Left forelimb (tissue), 1 donor: ENCODE data around the gene SAXO2.
"Not testable (repeated sequence)": the region's sequence is repeated elsewhere in the genome, so short reads cannot be mapped to it uniquely, and the experiment has no call there.

ENCODE experiments used
- DNase-seq: peaks from one replicate; pipeline ENCODE4 v3.0.0-alpha.2; 2018; ENCODE audit warnings: low spot score

Gene SAXO2

GRCh38 chr15:82262422-82263026, at the start of gene SAXO2, which contains the start of gene EFL1:
SAXO2 (plus strand) TSS chr15:82262818; CDS start chr15:82262880, 62 bp downstream.
EFL1 (minus strand) TSS chr15:82262734; CDS start chr15:82261778, 956 bp downstream.
- peak; percentile 93 for DNase-seq

GRCh38 chr15:82216092-82216491, 46.5 kb upstream of the SAXO2 start:
- DNase-seq, result not testable (repeated sequence)

DNA sequence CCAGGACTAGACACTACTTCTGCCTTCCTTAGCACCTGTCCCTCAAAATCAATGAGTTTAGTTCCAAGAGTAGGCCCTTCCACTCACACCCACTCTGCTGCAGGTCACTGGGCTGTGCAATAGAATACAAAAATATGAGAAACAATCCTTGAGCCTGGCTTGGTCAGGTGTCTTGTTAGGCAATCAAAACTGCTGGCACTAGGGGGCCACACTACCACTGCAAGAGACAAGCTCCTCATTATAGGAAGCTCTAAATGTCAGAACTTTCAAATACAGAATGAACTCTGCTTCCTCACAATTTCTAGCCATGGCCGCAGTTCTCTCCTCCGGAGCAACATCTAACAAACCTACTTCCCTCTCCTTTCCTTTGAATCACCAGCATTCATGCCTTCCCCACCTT, 41.1 kb upstream of the SAXO2 start:
- not testable (repeated sequence) for DNase-seq

GRCh38 chr15:82228750-82229149, 33.9 kb upstream of the SAXO2 start:
- DNase-seq, result no peak

- no peak for DNase-seq
These were observed 31.4 kb upstream of the SAXO2 start for GRCh38 chr15:82231233-82231632.

DNA sequence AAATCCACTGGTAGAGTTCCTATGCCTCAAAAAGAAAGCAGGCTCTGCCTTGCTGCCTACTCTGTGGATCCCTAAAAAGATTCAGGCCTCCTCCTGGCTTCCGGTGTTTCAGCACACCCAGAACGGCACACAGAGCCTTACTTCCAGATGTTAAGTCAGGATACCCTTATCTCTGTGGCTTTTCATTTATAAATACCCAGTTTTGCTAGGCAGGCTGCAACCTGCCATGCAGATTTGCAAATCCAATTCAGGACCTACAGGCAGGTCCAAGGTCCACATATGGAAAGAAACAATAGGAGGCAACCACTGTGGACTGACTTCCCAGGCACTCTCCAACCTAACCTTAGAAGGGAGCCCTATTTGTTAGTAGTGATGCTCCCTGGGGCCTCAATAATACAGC, 30.8 kb upstream of the SAXO2 start:
- DNase-seq, result no peak

DNA sequence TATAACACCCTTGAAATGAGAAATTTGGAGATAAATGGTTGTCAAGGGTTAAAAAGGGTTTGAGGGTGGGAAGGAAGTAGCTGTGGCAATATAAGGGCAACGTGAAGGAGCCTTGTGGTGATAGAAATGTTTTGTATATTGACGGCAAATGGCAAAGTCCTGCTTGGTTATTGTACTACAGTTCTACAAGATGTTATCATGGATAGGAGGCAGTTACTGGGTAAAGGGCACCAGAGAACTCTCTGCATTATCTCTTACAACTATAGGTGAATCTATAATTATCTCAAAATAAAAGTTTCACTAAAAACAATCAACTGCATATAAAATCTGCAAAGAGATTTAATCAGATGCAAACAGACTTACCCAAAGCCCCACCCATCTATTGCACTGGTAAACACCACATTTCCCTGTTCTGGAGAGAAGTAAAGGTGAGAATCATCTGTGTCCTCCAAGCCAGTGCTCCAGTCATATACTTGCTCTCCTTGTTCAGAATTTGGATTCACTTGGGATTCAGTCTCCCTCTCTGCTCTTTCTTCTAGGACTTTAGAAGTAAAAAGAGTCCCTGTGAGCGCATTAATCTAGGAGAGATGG, 24.6 kb upstream of the SAXO2 start:
- DNase-seq, result not testable (repeated sequence)

- no peak for DNase-seq
These were observed 22.8 kb upstream of the SAXO2 start for GRCh38 chr15:82239685-82240391.

GRCh38 chr15:82241836-82242499, 20.6 kb upstream of the SAXO2 start:
- DNase-seq, result not testable (repeated sequence)

GRCh38 chr15:82243644-82244043, 19.0 kb upstream of the SAXO2 start:
- DNase-seq, result not testable (repeated sequence)

- not testable (repeated sequence) for DNase-seq
These were observed 16.7 kb upstream of the SAXO2 start for GRCh38 chr15:82245956-82246355.

- DNase-seq, result not testable (repeated sequence)
These were observed 14.4 kb upstream of the SAXO2 start for GRCh38 chr15:82248261-82248660.

GRCh38 chr15:82261566-82262421, 824 bp upstream of the SAXO2 start:
- not testable (repeated sequence) for DNase-seq

- no peak for DNase-seq
These were observed 732 bp downstream of the SAXO2 start for GRCh38 chr15:82263350-82263749.

DNA sequence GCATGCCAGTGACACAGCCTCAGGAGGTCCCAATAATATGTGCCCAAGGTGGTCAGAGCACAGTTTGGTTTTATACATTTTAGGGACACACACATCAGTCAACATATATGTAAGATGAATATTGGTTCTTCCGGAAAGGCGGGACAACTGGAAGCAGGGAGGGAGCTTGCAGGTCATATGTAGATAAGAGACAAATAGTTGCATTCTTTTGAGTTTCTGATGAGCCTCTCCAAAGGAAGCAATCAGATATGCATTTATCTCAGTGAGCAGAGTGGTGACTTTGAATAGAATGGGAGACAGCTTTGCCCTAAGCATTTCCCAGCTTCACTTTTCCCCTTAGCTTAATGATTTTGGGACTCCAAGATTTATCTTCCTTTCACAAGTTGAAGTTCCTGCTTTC, 4.5 kb downstream of the SAXO2 start:
- DNase-seq, result not testable (repeated sequence)

DNA sequence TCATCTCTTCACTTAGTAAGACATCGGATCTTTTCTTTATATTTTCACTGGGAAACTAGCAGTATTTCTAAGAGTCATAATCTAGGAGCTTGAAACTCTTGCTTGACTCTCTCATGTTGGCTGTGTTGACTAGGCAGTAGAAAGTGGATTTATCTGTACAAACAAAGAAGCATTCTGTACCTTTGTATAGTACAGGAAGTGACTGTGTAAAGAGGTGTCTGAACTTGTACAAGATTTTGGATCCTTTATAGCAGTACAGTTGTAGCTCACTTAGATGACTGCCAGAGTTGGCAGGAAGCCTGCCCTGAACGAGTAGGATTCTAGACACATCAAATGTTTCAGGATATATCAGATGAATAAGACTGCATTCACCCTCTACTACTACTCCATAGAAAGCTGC, 5.8 kb downstream of the SAXO2 start:
- DNase-seq, result not testable (repeated sequence)

DNA sequence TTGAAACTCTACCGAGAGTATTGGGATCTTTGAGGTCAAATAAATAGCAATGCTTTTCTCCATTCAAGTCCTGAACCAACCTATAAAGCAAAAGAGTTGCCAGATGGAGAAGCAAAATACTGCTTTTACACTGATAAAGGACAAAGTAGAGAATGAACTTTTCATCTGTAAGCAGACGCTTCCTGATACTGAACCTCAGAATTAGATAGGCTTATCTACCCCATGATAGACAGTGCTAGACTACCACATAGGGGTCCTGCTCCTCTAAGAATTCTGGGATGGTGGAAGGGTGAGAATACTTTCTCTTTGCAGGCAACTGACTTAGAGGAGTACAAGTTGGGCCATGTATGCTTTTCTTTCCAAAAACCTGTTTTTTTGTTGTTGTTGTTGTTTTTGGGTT, 9.5 kb downstream of the SAXO2 start:
- DNase-seq, result no peak

- no peak for DNase-seq
These were observed 12.8 kb downstream of the SAXO2 start for GRCh38 chr15:82275410-82275809.

DNA sequence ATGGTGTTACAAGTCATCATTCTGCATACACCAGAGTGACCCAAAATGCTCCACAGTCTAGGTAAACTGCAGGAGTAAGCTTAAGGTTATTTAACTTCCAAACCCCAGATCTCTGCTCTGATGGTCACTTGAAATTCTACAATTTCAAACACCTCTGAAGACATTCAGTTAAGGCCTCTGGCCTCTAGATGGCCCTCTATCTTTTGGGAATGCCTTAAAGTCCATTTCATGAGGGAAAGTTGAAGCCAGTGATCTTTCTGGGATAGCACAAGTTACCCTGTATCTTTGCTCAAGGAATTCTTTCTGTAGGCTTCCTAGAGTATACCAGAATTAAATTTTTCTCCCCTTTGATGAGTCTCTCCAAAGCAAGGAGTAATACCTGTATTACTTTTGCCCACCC, 18.7 kb downstream of the SAXO2 start:
- DNase-seq, result not testable (repeated sequence)

- not testable (repeated sequence) for DNase-seq
These were observed 19.8 kb downstream of the SAXO2 start for GRCh38 chr15:82282386-82282785.

DNA sequence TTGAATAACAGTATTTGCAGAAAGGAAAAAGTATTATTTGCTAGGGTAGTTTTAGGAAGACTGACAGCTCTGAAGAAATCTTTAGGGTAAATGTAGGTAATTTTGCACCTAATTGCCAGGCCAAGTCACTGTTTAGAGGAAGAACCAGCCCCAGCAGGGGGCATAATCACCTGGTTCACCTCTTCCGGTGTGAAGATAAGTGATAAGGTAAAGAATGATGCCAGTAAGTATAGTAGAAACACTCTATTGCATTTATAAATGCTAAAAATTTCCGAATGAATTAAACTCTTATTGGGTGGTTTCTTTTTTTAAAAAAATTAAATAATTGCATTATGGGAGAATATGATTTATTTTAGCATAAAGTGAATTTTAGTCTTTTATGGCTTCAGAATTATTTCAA, 21.8 kb downstream of the SAXO2 start:
- DNase-seq, result not testable (repeated sequence)

DNA sequence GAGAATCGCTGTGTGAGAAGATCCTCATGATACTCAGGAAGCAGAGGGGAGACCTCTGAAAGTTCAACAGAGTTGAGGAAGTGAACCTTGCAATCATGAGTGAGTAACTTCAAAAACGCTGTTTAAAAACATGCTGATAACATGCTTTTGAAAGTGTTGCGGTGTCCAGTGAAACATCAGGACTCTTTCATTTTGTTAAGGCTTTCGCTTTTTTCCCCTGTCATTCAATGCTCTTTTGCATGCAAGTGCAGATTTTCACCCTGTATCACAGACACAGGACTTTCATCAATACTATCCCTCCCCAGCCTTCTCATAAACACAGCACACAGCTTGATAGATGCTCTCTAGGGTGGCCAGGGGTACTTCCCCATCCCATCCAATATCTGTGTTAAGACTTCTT, 23.9 kb downstream of the SAXO2 start:
- not testable (repeated sequence) for DNase-seq
